ENCODE results near the gene HERPUD1.
A peak's percentile ranks its signal among the peaks of the same experiment; 100 is the strongest.

Gene HERPUD1

DNA sequence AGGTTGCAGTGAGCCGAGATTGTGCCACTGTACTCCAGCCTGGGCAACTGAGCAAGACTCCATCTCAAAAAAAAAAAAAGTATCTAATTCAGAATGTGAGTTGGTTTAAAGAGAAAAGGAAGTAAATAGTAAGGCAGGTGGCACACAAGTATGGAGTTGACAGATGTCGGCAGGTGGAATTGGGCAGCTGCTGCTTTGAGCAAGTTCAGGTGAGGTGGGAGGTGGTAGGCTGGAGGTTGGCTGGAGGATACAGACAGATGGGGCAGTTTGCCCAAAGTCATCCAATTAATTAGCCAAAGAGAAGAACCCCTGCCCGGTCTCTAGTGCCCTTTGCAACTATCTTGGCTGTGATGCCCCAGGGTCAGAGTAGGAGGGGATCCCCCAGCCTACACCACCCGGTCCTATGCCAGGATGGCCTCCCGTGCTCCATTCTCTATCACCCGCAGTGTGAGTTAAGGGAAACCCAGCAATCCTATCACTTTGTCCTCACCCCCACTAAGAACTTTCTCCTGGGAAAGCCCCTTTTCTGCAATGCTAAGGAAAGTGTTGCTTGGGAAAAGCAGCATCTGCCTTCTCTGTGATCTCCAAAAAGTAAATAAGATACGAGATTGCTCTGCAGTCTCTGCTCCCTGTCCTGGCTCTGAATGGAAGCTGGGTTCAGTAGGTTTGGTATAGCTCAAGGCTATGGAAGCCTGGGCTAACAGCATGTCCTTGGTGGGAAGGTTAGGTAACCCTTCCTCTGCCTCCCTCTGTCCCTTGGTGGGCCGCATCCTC, 34.7 kb upstream of the HERPUD1 start:
- H3K4me3 ChIP-seq (replicated peaks; ENCODE audit: low read depth, low read length) = no peak overlapping the region
- DNase-seq (ENCODE audit: low read depth) = no peak
- TF ChIP-seq, protein P1, sequence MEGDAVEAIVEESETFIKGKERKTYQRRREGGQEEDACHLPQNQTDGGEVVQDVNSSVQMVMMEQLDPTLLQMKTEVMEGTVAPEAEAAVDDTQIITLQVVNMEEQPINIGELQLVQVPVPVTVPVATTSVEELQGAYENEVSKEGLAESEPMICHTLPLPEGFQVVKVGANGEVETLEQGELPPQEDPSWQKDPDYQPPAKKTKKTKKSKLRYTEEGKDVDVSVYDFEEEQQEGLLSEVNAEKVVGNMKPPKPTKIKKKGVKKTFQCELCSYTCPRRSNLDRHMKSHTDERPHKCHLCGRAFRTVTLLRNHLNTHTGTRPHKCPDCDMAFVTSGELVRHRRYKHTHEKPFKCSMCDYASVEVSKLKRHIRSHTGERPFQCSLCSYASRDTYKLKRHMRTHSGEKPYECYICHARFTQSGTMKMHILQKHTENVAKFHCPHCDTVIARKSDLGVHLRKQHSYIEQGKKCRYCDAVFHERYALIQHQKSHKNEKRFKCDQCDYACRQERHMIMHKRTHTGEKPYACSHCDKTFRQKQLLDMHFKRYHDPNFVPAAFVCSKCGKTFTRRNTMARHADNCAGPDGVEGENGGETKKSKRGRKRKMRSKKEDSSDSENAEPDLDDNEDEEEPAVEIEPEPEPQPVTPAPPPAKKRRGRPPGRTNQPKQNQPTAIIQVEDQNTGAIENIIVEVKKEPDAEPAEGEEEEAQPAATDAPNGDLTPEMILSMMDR (IDR thresholded peaks at IDR 0.05; ENCODE audit: low read length, missing control alignments) = no peak

DNA sequence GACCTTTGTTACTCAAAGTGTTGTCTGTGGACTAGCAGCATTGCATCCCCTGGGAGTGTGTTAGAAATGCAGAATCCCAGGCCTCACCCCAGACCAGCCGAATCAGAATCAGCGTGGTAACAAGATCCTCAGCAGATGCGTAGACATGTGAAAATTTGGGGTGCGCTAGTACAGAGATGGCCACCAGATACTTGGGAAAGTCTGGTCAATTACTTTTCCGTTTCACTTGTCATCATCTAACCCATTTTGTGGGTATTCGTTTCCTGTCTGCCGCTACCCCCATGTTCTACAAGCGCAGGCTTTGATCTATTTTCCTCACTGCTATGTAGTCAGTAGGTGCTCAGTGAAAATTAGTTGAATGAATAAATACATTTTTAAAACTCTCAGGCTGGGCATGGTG, 33.1 kb upstream of the HERPUD1 start:
- DNase-seq (ENCODE audit: low read depth) = no peak
- no peak overlapping the region for H3K4me3 ChIP-seq (replicated peaks; ENCODE audit: low read depth, low read length)
- TF ChIP-seq, protein P1 (IDR thresholded peaks at IDR 0.05; ENCODE audit: low read length, missing control alignments) = no peak

DNA sequence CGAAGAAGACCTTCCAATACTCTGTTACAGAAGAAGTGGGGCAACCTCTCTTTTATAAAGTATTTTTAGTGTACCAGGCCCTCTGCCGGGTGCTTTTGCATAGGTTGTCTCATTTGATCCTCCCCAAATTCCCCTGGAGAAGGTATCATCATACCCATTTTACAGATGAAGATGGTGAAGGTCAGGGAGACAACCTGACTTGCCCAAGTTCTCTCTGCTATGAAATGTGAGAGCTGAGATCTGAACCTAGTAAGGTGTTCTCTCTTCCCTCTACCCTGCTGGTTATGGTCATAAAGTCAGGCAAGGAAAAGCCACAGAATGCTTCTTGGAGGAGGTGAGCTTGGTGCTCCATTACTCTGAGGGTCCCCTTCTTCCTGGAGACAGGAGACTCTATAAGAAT, 28.1 kb upstream of the HERPUD1 start:
- TF ChIP-seq, protein P1 (IDR thresholded peaks at IDR 0.05; ENCODE audit: low read length, missing control alignments) = no peak
- H3K4me3 ChIP-seq (replicated peaks; ENCODE audit: low read depth, low read length) = no peak overlapping the region
- no peak for DNase-seq (ENCODE audit: low read depth)

DNA sequence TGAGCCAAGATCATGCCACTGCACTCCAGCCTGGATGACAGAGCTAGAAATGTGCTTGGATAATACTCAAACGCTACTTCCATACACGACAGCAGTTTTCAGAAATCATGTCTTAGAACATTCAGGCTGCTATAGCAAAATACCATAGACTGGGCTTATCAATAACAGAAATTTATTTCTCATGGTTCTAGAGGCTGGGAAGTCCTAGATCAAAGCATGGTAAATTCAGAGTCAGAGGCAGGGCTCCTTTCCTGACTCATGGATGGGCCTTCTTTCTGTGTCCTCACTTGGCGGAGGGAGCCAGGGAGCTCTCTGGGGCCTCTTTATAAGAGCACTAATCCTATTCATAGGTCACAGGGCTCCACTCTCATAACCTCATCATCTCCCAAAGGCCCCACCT, 24.5 kb upstream of the HERPUD1 start:
- H3K4me3 ChIP-seq (replicated peaks; ENCODE audit: low read depth, low read length) = no peak overlapping the region
- DNase-seq (ENCODE audit: low read depth) = no peak
- TF ChIP-seq, protein P1 (IDR thresholded peaks at IDR 0.05; ENCODE audit: low read length, missing control alignments) = no peak

DNA sequence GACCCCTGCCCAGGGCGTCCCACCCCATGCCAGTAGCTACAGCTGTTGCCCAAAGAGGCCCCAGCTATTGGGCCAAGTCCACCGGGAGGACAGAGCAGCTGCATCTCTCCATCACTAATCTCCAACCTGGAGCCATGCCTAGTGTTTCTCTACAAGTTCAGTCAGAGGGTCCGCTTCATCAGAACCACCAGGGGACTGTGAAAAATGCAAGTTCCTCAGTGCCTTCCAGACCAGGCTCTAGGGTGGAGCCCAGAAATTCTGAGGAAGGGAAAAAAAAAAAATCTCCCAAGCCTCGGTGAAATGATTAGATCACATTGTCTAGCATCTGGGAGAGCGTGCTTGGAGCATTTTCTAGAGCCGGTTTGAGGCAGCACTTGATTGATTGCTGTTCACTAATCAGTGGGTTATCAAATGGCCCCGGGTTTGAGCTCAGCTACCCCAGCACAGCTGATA, 22.4 kb upstream of the HERPUD1 start:
- DNase-seq (ENCODE audit: low read depth) = peak; percentile 18
- no peak overlapping the region for H3K4me3 ChIP-seq (replicated peaks; ENCODE audit: low read depth, low read length)
- TF ChIP-seq, protein P1 (IDR thresholded peaks at IDR 0.05; ENCODE audit: low read length, missing control alignments) = no peak

DNA sequence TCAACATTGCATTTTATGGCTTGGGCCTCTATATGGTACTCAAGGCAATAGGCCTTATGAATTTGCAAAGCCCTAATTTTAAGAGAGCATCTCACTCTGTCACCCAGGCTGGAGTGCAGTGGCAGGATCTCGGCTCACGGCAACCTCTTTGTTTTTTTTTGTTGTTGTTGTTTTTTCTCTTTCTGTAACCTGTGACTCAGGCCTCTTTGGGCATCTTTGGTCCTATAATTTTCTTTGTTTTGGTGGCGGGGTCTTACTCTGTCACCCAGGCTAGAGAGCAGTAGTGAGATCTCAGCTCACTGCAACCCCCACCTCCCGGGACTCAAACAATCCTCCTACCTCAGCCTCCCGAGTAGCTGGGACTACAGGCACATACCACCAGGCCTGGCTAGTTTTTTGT, 21.8 kb upstream of the HERPUD1 start:
- peak; percentile 17 for DNase-seq (ENCODE audit: low read depth)
- TF ChIP-seq, protein P1 (IDR thresholded peaks at IDR 0.05; ENCODE audit: low read length, missing control alignments) = no peak

More for the DNA sequence above, 21.8 kb upstream of the HERPUD1 start:
- H3K4me3 ChIP-seq (replicated peaks; ENCODE audit: low read depth, low read length) = no peak overlapping the region
